Prostate gland (tissue), 2 donors: ENCODE data around the gene PIWIL1. TPM values are rescaled to one million over a fixed set of nuclear protein-coding genes. Genes with fewer than 3 reads are reported as not detected.

Experiments
- DNase-seq: peaks from one replicate; pipeline ENCODE4 v3.0.0-alpha.2; 2019; ENCODE audit warnings: low spot score
- H3K27ac ChIP-seq, 2 donors: fragments of 200-600 bp; sonication (generic); 2 replicates each; pipeline ENCODE4 v1.5.1; 2017 to 2019
- H3K27me3 ChIP-seq: fragments of 200-600 bp; sonication (generic); replicated peaks from 2 replicates; pipeline ENCODE4 v1.5.1; 2019; ENCODE audit not compliant: insufficient read depth
- H3K36me3 ChIP-seq, 2 donors: fragments of 200-600 bp; sonication (generic); 1 replicate in 1 of 2; 2 replicates in 1 of 2; pipeline versions ENCODE4 v1.5.1 to v1.8.1; 2017 to 2019
- H3K4me1 ChIP-seq: fragments of 200-600 bp; sonication (generic); replicated peaks from 2 replicates; pipeline ENCODE4 v1.5.1; 2019
- H3K4me3 ChIP-seq, 2 donors: fragments of 200-600 bp; sonication (generic); 2 replicates each; pipeline ENCODE4 v1.5.1; 2017 to 2019
- H3K9me3 ChIP-seq: fragments of 200-600 bp; sonication (generic); 2 replicates; pipeline ENCODE4 v1.5.1; 2017
- POLR2A ChIP-seq: fragments of 450-650 bp; IDR thresholded peaks from one replicate; pipeline ENCODE4 v1.6.1; 2016; ENCODE audit warnings: antibody characterized with exemption, mild to moderate bottlenecking
- POLR2AphosphoS5 ChIP-seq: sonication (generic); formaldehyde crosslinking; IDR thresholded peaks from one replicate; pipeline ENCODE4 v1.6.1; 2017; ENCODE audit warnings: antibody characterized with exemption
- WGBS: methylation state at CpG from one replicate; pipeline ENCODE4 v1.1.5; 2018; 5-methylcytosine and 5-hydroxymethylcytosine counted together
- intact Hi-C: fragments of 100-400 bp; cut with DNase I; formaldehyde crosslinking; loops from one replicate; pipeline ENCODE4 v1.14.2; 2022
- total RNA-seq, 2 donors: library from RNA; depleted of rRNA; stranded (reverse); fragments of >200 nt; gene quantifications; one replicate each; pipeline ENCODE4 v1.1.0, GENCODE V29; 2016
- TF ChIP-seq, protein P1 (sequence below), 4 experiments: fragments of 200-600 bp in 2 of 4; fragments of 450-650 bp in 2 of 4; sonication (generic) in 2 of 4; IDR thresholded peaks; 1 replicate in 3 of 4; 2 replicates in 1 of 4; pipeline ENCODE4 v1.5.1; 2016 to 2019; ENCODE audit warnings: antibody characterized with exemption in 4 of 4, mild to moderate bottlenecking in 2 of 4, moderate library complexity in 2 of 4

PIWIL1 gene
- total RNA-seq, 2 donors from 2014 or later, result 16.2 TPM; not detected in 1

DNA sequence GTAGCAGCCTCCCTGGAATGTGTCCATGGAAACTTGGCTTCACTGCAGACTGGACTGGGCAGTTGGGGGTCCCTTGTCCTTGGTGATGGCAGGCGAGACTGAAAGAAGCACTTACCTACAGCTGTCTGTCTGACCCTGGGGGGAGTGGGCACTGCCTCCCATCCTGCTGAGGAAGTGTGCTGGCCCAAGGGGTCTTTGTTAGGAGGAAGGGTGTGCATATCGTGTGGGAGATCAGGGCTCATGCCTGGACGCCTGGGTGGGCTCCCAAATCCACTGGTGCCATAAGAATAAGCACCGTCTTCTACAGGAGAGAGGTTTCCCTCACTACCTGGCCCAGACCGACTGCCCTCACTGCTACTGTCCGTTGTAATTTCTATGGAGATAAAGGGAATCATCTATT lies 81.4 kb downstream of the PIWIL1 start:
- Histone ChIP-seq H3K27me3 (no peaks in the 10 kb centered on the region), H3K4me3 (no peak overlapping the region), H3K4me1 (no peaks in the 10 kb centered on the region), H3K27ac (no peak overlapping the region), H3K9me3 (no peaks in the 10 kb centered on the region), H3K36me3 (no peaks in the 10 kb centered on the region)
- DNase-seq, result no peak
- intact Hi-C loops, result no loop called here
- TF ChIP-seq, protein P1, sequence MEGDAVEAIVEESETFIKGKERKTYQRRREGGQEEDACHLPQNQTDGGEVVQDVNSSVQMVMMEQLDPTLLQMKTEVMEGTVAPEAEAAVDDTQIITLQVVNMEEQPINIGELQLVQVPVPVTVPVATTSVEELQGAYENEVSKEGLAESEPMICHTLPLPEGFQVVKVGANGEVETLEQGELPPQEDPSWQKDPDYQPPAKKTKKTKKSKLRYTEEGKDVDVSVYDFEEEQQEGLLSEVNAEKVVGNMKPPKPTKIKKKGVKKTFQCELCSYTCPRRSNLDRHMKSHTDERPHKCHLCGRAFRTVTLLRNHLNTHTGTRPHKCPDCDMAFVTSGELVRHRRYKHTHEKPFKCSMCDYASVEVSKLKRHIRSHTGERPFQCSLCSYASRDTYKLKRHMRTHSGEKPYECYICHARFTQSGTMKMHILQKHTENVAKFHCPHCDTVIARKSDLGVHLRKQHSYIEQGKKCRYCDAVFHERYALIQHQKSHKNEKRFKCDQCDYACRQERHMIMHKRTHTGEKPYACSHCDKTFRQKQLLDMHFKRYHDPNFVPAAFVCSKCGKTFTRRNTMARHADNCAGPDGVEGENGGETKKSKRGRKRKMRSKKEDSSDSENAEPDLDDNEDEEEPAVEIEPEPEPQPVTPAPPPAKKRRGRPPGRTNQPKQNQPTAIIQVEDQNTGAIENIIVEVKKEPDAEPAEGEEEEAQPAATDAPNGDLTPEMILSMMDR (IDR thresholded peaks at IDR 0.05), result no peak
- no peak for TF ChIP-seq POLR2AphosphoS5
- no peak for TF ChIP-seq POLR2A
- 73% methylated on average over 6 of the region's 6 CpGs for WGBS

DNA sequence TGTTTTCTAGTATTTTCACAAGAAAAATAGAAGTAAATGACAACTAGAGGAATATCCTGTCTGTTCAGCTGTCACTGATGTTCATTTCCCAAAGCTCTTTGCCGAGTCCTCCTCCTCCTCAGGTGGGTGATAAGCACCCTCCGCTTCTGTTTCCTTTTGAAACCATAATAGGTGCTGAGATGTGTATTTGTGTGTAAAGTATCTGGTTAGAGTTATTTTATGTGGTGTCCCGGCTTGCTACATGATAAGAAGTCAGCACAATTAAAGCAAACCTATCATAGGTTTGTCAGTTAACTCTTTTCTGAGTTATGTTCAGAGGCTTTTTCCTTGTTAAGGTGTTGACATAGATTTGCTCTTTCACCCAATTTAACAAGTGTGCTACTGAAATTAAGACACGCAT lies 82.4 kb downstream of the PIWIL1 start:
- intact Hi-C loops, result no loop called here
- Histone ChIP-seq H3K27ac (no peak overlapping the region), H3K4me1 (no peaks in the 10 kb centered on the region), H3K36me3 (no peaks in the 10 kb centered on the region), H3K9me3 (no peaks in the 10 kb centered on the region), H3K4me3 (no peak overlapping the region), H3K27me3 (no peaks in the 10 kb centered on the region)
- 41% methylated on average over 4 of the region's 4 CpGs for WGBS
- TF ChIP-seq POLR2A, result no peak
- TF ChIP-seq, protein P1 (IDR thresholded peaks at IDR 0.05), result no peak
- TF ChIP-seq POLR2AphosphoS5, result no peak
- no peak for DNase-seq

DNA sequence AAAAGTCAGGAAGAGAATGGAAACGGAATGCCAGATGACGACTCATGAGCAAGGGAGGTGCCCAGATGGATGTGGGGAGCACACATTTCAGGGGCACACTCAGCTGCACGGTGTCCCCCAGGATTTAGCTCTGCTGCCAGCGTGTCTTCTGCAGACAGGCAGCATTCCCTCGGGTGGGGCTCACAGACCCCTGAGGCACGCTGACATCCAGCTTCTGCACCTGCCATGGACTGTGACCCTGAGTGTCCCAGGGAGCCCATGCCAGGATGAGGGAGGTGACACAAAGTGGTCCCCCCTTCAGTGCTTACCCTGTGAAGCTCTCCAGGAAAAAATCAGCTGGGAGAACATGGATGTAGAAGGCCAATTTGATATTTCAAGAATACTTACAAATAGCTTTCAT lies 84.2 kb downstream of the PIWIL1 start:
- Histone ChIP-seq H3K27ac (no peak overlapping the region), H3K4me3 (no peak overlapping the region), H3K9me3 (no peaks in the 10 kb centered on the region), H3K27me3 (no peaks in the 10 kb centered on the region), H3K4me1 (no peaks in the 10 kb centered on the region), H3K36me3 (no peaks in the 10 kb centered on the region)
- no peak for DNase-seq
- 81% methylated on average over 6 of the region's 6 CpGs for WGBS
- intact Hi-C loops, result no loop called here
- TF ChIP-seq, protein P1 (IDR thresholded peaks at IDR 0.05), result no peak
- TF ChIP-seq POLR2AphosphoS5 (no peak), POLR2A (no peak)

Other genes starting within 250 kb of the PIWIL1 start
- 10 to 100 TPM in 1 of 2 donors, 1 to 10 TPM in 1; 1.5 to 11.8 TPM for gene FZD10, start 175.4 kb upstream of the PIWIL1 start, total RNA-seq